T-helper 2 cell treated with Interferon-gamma antibody and Interleukin-4, amounts not matched to agents 100 ng/mL and 5 ng/mL, for 36 hours (primary cell): ENCODE data around the gene RAC3. TPM values are rescaled to one million over a fixed set of nuclear protein-coding genes. Genes with fewer than 3 reads are reported as not detected.

Source experiments
- intact Hi-C: fragments of 100-400 bp; cut with micrococcal nuclease; formaldehyde crosslinking; loops from one replicate; pipeline ENCODE4 v1.15.1; 2023
- total RNA-seq: library from RNA; stranded (reverse); gene quantifications from 2 replicates; pipeline ENCODE4 v1.2.3, GENCODE V29; 2022

Gene RAC3
- total RNA-seq = 10.0 and 12.3 TPM in 2 replicates

- intact Hi-C loops = loop anchor here (1.0 to 10.0 kb wide), 3 partner anchors 123 to 263 kb away; partner anchors contain the start of gene SLC16A3
Observed at GRCh38 chr17:82031303-82031884, at the start of gene RAC3. RAC3 (plus strand) TSS chr17:82031678; CDS start chr17:82031762, 84 bp downstream.

- intact Hi-C loops = no loop called here
Observed at GRCh38 chr17:81983011-81983638, 48.4 kb upstream of the RAC3 start.

GRCh38 chr17:81983639-81984373, 47.7 kb upstream of the RAC3 start:
- intact Hi-C loops = no loop called here

GRCh38 chr17:81984773-81985410, 46.6 kb upstream of the RAC3 start:
- intact Hi-C loops = no loop called here

GRCh38 chr17:81986606-81987005, 44.9 kb upstream of the RAC3 start:
- intact Hi-C loops = no loop called here

GRCh38 chr17:81987161-81987770, 44.2 kb upstream of the RAC3 start:
- intact Hi-C loops = no loop called here

- intact Hi-C loops = no loop called here
Observed at GRCh38 chr17:81990836-81991683, 40.4 kb upstream of the RAC3 start.

GRCh38 chr17:81991684-81992305, 39.7 kb upstream of the RAC3 start:
- intact Hi-C loops = no loop called here

GRCh38 chr17:81992306-81993102, 39.0 kb upstream of the RAC3 start:
- intact Hi-C loops = no loop called here

GRCh38 chr17:81993729-81994592, 37.5 kb upstream of the RAC3 start:
- intact Hi-C loops = no loop called here

GRCh38 chr17:81994593-81995462, 36.6 kb upstream of the RAC3 start:
- intact Hi-C loops = no loop called here

- intact Hi-C loops = no loop called here
Observed at GRCh38 chr17:81995463-81996231, 35.8 kb upstream of the RAC3 start.

- intact Hi-C loops = no loop called here
Observed at GRCh38 chr17:81996232-81996756, 35.2 kb upstream of the RAC3 start.

- intact Hi-C loops = no loop called here
Observed at GRCh38 chr17:81996757-81997441, 34.6 kb upstream of the RAC3 start.

- intact Hi-C loops = no loop called here
Observed at GRCh38 chr17:81998212-81998611, 33.3 kb upstream of the RAC3 start.
